D721Med (cell line): Measurements from ENCODE around the gene TAPT1.

Experiments
- DNase-seq: peaks from one replicate; pipeline ENCODE4 v3.0.0; 2011; ENCODE audit warnings: low spot score; ENCODE audit not compliant: insufficient read length
- FAIRE-seq: peaks from 2 replicates; lab custom pipeline; 2011; peaks lifted over from hg19 to GRCh38; lab: Jason Lieb, UNC
- CTCF ChIP-seq: IDR thresholded peaks from 2 replicates; pipeline ENCODE4 v1.5.1; 2012; ENCODE audit warnings: mild to moderate bottlenecking, control low read depth; ENCODE audit not compliant: insufficient read depth; ENCODE audit errors: missing control alignments

The TAPT1 gene

GRCh38 chr4:16248605-16249004 lies 22.3 kb upstream of the TAPT1 start:
- DNase-seq (no peak), FAIRE-seq (no peak)
- TF ChIP-seq CTCF = no peak

GRCh38 chr4:16245241-16245640 lies 19.0 kb upstream of the TAPT1 start:
- no peak for TF ChIP-seq CTCF
- FAIRE-seq (no peak), DNase-seq (no peak)

- FAIRE-seq (no peak), DNase-seq (no peak)
- TF ChIP-seq CTCF = no peak
Observed at GRCh38 chr4:16243285-16243684, 17.0 kb upstream of the TAPT1 start.

GRCh38 chr4:16240300-16240699 lies 14.0 kb upstream of the TAPT1 start:
- no peak for DNase-seq
- TF ChIP-seq CTCF = no peak
- no peak for FAIRE-seq

- no peak for TF ChIP-seq CTCF
- FAIRE-seq = no peak
- no peak for DNase-seq
Observed at GRCh38 chr4:16239086-16239485, 12.8 kb upstream of the TAPT1 start.

- DNase-seq (no peak), FAIRE-seq (no peak)
- TF ChIP-seq CTCF = no peak
Observed at GRCh38 chr4:16238327-16238726, 12.1 kb upstream of the TAPT1 start.

- TF ChIP-seq CTCF = no peak
- FAIRE-seq (no peak), DNase-seq (no peak)
Observed at GRCh38 chr4:16237715-16238114, 11.4 kb upstream of the TAPT1 start.
